ENCODE measurements around the gene TAF11L9. TPM values are rescaled to one million over a fixed set of nuclear protein-coding genes. Genes with fewer than 3 reads are reported as not detected.
"Not testable (repeated sequence)": the region's sequence is repeated elsewhere in the genome, so short reads cannot be mapped to it uniquely, and the experiment has no call there.

The TAF11L9 gene
- total RNA-seq (2014; rRNA removed; shearing (Covaris generic)) (not detected in 2 replicates), total RNA-seq (2022) (not detected in 2 replicates), Bru-seq, nascent RNA (not detected), BruChase-seq, experiment 1, labeled RNA remaining after a 6-hour chase (not detected), BruChase-seq, experiment 2, labeled RNA remaining after a 2-hour chase (not detected)
- long read RNA-seq, result 0 reads

GRCh38 chr5:17594255-17594654, at the start of gene TAF11L9:
Gene TAF11L9, minus strand, starts transcription at chr5:17594394.
- CTCF ChIA-PET (ENCODE audit: unreplicated experiment); H2AFZ ChIP-seq (ENCODE audit: low read length); H3K36me3 ChIP-seq (ENCODE audit: insufficient read depth, low read length); DNase-seq (ENCODE audit: low spot score); H4K20me1 ChIP-seq (ENCODE audit: insufficient read depth, low read length); H3K9me3 ChIP-seq (ENCODE audit: low read length); BruUV-seq (replicated peaks); H3K9me2 ChIP-seq (ENCODE audit: insufficient read depth, low read length); H3K4me3 ChIP-seq (ENCODE audit: low read depth, low read length, poor library complexity, severe bottlenecking); H3K79me2 ChIP-seq (ENCODE audit: insufficient read depth, low read depth, low read length); H3K4me2 ChIP-seq (ENCODE audit: low read length); H3K27ac ChIP-seq (ENCODE audit: low read depth, low read length, poor library complexity, severe bottlenecking); intact Hi-C loops (cut with micrococcal nuclease; ENCODE audit: unreplicated experiment); H3K4me1 ChIP-seq (ENCODE audit: insufficient read depth, low read length, poor library complexity, severe bottlenecking); POLR2A ChIA-PET: not testable (repeated sequence)

- CTCF ChIA-PET (ENCODE audit: unreplicated experiment), result no interaction called here
- Histone ChIP-seq H3K9me2 (ENCODE audit: insufficient read depth, low read length) (no peaks in the 10 kb centered on the region), H2AFZ (ENCODE audit: low read length) (no peak within 1 kb of the TSS), H3K4me3 (ENCODE audit: low read depth, low read length, poor library complexity, severe bottlenecking) (no peak within 1 kb of the TSS), H3K4me1 (ENCODE audit: insufficient read depth, low read length, poor library complexity, severe bottlenecking) (no peaks in the 10 kb centered on the region), H3K4me2 (ENCODE audit: low read length) (no peak within 1 kb of the TSS), H3K36me3 (ENCODE audit: insufficient read depth, low read length) (no peaks in the 10 kb centered on the region), H3K9me3 (ENCODE audit: low read length) (no peaks in the 10 kb centered on the region), H4K20me1 (ENCODE audit: insufficient read depth, low read length) (no peaks in the 10 kb centered on the region), H3K27ac (ENCODE audit: low read depth, low read length, poor library complexity, severe bottlenecking) (no peak within 1 kb of the TSS), H3K79me2 (ENCODE audit: insufficient read depth, low read depth, low read length) (no peaks in the 10 kb centered on the region)
- TF ChIP-seq CTCF (conservative IDR thresholded peaks at IDR 0.05; ENCODE audit: low read length), result no peak
- no peak for TF ChIP-seq EZH2phosphoT487 (IDR thresholded peaks at IDR 0.05; ENCODE audit: borderline replicate concordance, low read depth, low read length)
- no peak for DNase-seq (ENCODE audit: low spot score)
- no TSS peak for BruUV-seq (replicated peaks)
- intact Hi-C loops (cut with micrococcal nuclease; ENCODE audit: unreplicated experiment), result no loop called here
- POLR2A ChIA-PET, result no interaction called here
These were observed 40.0 kb upstream of the TAF11L9 start, which contains the start of gene TAF11L14 for GRCh38 chr5:17634160-17634559. Gene TAF11L14, plus strand, starts transcription at chr5:17634460.

- BruUV-seq (replicated peaks); H3K9me3 ChIP-seq (ENCODE audit: low read length); H3K4me2 ChIP-seq (ENCODE audit: low read length): not testable (repeated sequence)
These were observed 37.6 kb upstream of the TAF11L9 start, which contains the start of gene TAF11L13 for GRCh38 chr5:17631788-17632187. Gene TAF11L13, plus strand, starts transcription at chr5:17632088.

GRCh38 chr5:17625686-17626085, 31.5 kb upstream of the TAF11L9 start:
- no peaks in the 10 kb centered on the region for H3K9me2 ChIP-seq (ENCODE audit: insufficient read depth, low read length)
- no peaks in the 10 kb centered on the region for H3K4me1 ChIP-seq (ENCODE audit: insufficient read depth, low read length, poor library complexity, severe bottlenecking)
- POLR2A ChIA-PET, result no interaction called here
- no peaks in the 10 kb centered on the region for H4K20me1 ChIP-seq (ENCODE audit: insufficient read depth, low read length)
- DNase-seq (ENCODE audit: low spot score), result no peak
- no TSS peak for BruUV-seq (replicated peaks)
- no peaks in the 10 kb centered on the region for H3K9me3 ChIP-seq (ENCODE audit: low read length)
- H3K36me3 ChIP-seq (ENCODE audit: insufficient read depth, low read length), result no peaks in the 10 kb centered on the region
- CTCF ChIA-PET (ENCODE audit: unreplicated experiment), result no interaction called here
- H3K4me2 ChIP-seq (ENCODE audit: low read length), result no peak overlapping the region
- H2AFZ ChIP-seq (ENCODE audit: low read length), result no peak overlapping the region
- H3K27ac ChIP-seq (ENCODE audit: low read depth, low read length, poor library complexity, severe bottlenecking), result no peak overlapping the region
- H3K4me3 ChIP-seq (ENCODE audit: low read depth, low read length, poor library complexity, severe bottlenecking), result no peak overlapping the region
- TF ChIP-seq EZH2phosphoT487 (IDR thresholded peaks at IDR 0.05; ENCODE audit: borderline replicate concordance, low read depth, low read length) (no peak), CTCF (conservative IDR thresholded peaks at IDR 0.05; ENCODE audit: low read length) (no peak)
- no peaks in the 10 kb centered on the region for H3K79me2 ChIP-seq (ENCODE audit: insufficient read depth, low read depth, low read length)
- intact Hi-C loops (cut with micrococcal nuclease; ENCODE audit: unreplicated experiment), result no loop called here

More at GRCh38 chr5:17631788-17632187, 37.6 kb upstream of the TAF11L9 start, which contains the start of gene TAF11L13:
- H3K27ac ChIP-seq (ENCODE audit: low read depth, low read length, poor library complexity, severe bottlenecking); H3K4me1 ChIP-seq (ENCODE audit: insufficient read depth, low read length, poor library complexity, severe bottlenecking); H3K9me2 ChIP-seq (ENCODE audit: insufficient read depth, low read length); DNase-seq (ENCODE audit: low spot score); H3K36me3 ChIP-seq (ENCODE audit: insufficient read depth, low read length); CTCF ChIA-PET (ENCODE audit: unreplicated experiment); H4K20me1 ChIP-seq (ENCODE audit: insufficient read depth, low read length); H3K4me3 ChIP-seq (ENCODE audit: low read depth, low read length, poor library complexity, severe bottlenecking); POLR2A ChIA-PET; H3K79me2 ChIP-seq (ENCODE audit: insufficient read depth, low read depth, low read length); H2AFZ ChIP-seq (ENCODE audit: low read length); intact Hi-C loops (cut with micrococcal nuclease; ENCODE audit: unreplicated experiment): not testable (repeated sequence)
